GM18858 (cell line): ENCODE measurements around the gene ACSF3.

Source experiments
- ATAC-seq: cut with Tn5 transposase; IDR thresholded peaks from one replicate; pipeline ENCODE4 v1.9.1; 2021; ENCODE audit not compliant: unreplicated experiment

ACSF3 gene

GRCh38 chr16:89142474-89143195, 49.0 kb downstream of the ACSF3 start:
- ATAC-seq = no peak

GRCh38 chr16:89143201-89143741, 49.6 kb downstream of the ACSF3 start:
- ATAC-seq = no peak

GRCh38 chr16:89143911-89144675, 50.4 kb downstream of the ACSF3 start:
- ATAC-seq = no peak

GRCh38 chr16:89144681-89145080, 51.0 kb downstream of the ACSF3 start:
- no peak for ATAC-seq

GRCh38 chr16:89145406-89146161, 51.9 kb downstream of the ACSF3 start:
- ATAC-seq = no peak

GRCh38 chr16:89146211-89147005, 52.8 kb downstream of the ACSF3 start:
- ATAC-seq = no peak

- ATAC-seq = no peak
Measured at GRCh38 chr16:89147085-89147817, 53.6 kb downstream of the ACSF3 start.

- ATAC-seq = no peak
Measured at GRCh38 chr16:89149386-89149785, 55.7 kb downstream of the ACSF3 start.

GRCh38 chr16:89150090-89150835, 56.6 kb downstream of the ACSF3 start:
- no peak for ATAC-seq

- no peak for ATAC-seq
Measured at GRCh38 chr16:89150981-89151380, 57.3 kb downstream of the ACSF3 start.

GRCh38 chr16:89152831-89153700, 59.4 kb downstream of the ACSF3 start:
- no peak for ATAC-seq

GRCh38 chr16:89153848-89154271, 60.2 kb downstream of the ACSF3 start:
- no peak for ATAC-seq

- ATAC-seq = no peak
Measured at GRCh38 chr16:89154390-89155183, 60.9 kb downstream of the ACSF3 start.

- ATAC-seq = no peak
Measured at GRCh38 chr16:89155184-89155679, 61.6 kb downstream of the ACSF3 start.

GRCh38 chr16:89155851-89156739, 62.4 kb downstream of the ACSF3 start:
- ATAC-seq = no peak
